Neuronal stem cell (in vitro differentiated cells): ENCODE results near the gene SYT8.
A peak's percentile ranks its signal among the peaks of the same experiment; 100 is the strongest.
"Not testable (repeated sequence)": the region's sequence is repeated elsewhere in the genome, so short reads cannot be mapped to it uniquely, and the experiment has no call there.

Experiments
- DNase-seq: peaks from one replicate; pipeline ENCODE4 v3.0.0-alpha.2; 2013; ENCODE audit warnings: low spot score
- H2AFZ ChIP-seq: one replicate; pipeline ENCODE4 v1.6.1; 2013; ENCODE audit warnings: mild to moderate bottlenecking, low read length, inconsistent platforms
- H2AK5ac ChIP-seq: 2 replicates; pipeline ENCODE4 v1.6.1; 2013; ENCODE audit warnings: low read depth, mild to moderate bottlenecking, inconsistent platforms, low read length, moderate library complexity, mixed read lengths
- H2BK120ac ChIP-seq: 2 replicates; pipeline ENCODE4 v1.6.1; 2013; ENCODE audit warnings: low read depth, mild to moderate bottlenecking, inconsistent platforms, low read length, moderate library complexity, mixed read lengths
- H2BK12ac ChIP-seq: one replicate; pipeline ENCODE4 v1.6.1; 2013; ENCODE audit warnings: low read length, inconsistent platforms
- H2BK15ac ChIP-seq: 2 replicates; pipeline ENCODE4 v1.6.1; 2013; ENCODE audit warnings: mild to moderate bottlenecking, low read length, inconsistent platforms, mixed read lengths
- H2BK5ac ChIP-seq: one replicate; pipeline ENCODE4 v1.6.1; 2013; ENCODE audit warnings: inconsistent platforms, mild to moderate bottlenecking, low read length, moderate library complexity
- H3K14ac ChIP-seq: one replicate; pipeline ENCODE4 v1.6.1; 2013; ENCODE audit warnings: low read length, inconsistent platforms
- H3K18ac ChIP-seq: 2 replicates; pipeline ENCODE4 v1.6.1; 2013; ENCODE audit warnings: low read length, inconsistent platforms
- H3K23ac ChIP-seq: 2 replicates; pipeline ENCODE4 v1.6.1; 2013; ENCODE audit warnings: low read depth, mild to moderate bottlenecking, mixed read lengths, low read length, inconsistent platforms; ENCODE audit not compliant: poor library complexity
- H3K27ac ChIP-seq: replicated peaks from 3 replicates; pipeline ENCODE4 v1.5.1; 2013; ENCODE audit warnings: low read length, inconsistent platforms
- H3K27me3 ChIP-seq, 3 experiments: 2 replicates each; pipeline ENCODE4 v1.6.1; 2013; ENCODE audit warnings: low read length in 3 of 3, mild to moderate bottlenecking in 2 of 3, inconsistent platforms in 1 of 3, low read depth in 1 of 3, mixed read lengths in 1 of 3, moderate library complexity in 1 of 3; ENCODE audit not compliant: control insufficient read depth in 3 of 3, insufficient read depth in 3 of 3
- H3K36me3 ChIP-seq, 2 donors: replicated peaks in 1 of 2; 2 replicates each; pipeline ENCODE4 v1.6.1; 2013; ENCODE audit warnings: low read length in 2 of 2; ENCODE audit not compliant: control insufficient read depth in 2 of 2, insufficient read depth in 2 of 2
- H3K4ac ChIP-seq: 2 replicates; pipeline ENCODE4 v1.6.1; 2013; ENCODE audit warnings: inconsistent platforms, mild to moderate bottlenecking, low read length, moderate library complexity
- H3K4me1 ChIP-seq, 2 donors: 1 replicate in 1 of 2; 2 replicates in 1 of 2; pipeline ENCODE4 v1.6.1; 2013; ENCODE audit warnings: low read length in 2 of 2, low read depth in 1 of 2; ENCODE audit not compliant: control insufficient read depth in 2 of 2, insufficient read depth in 1 of 2
- H3K4me2 ChIP-seq: one replicate; pipeline ENCODE4 v1.6.1; 2013; ENCODE audit warnings: mild to moderate bottlenecking, low read length, inconsistent platforms; ENCODE audit not compliant: insufficient read depth, poor library complexity, severe bottlenecking
- H3K4me3 ChIP-seq, 2 donors: 2 replicates each; pipeline ENCODE4 v1.5.1; 2013; ENCODE audit warnings: low read length in 2 of 2, mild to moderate bottlenecking in 2 of 2, inconsistent platforms in 1 of 2, moderate library complexity in 1 of 2
- H3K79me1 ChIP-seq: one replicate; pipeline ENCODE4 v1.6.1; 2013; ENCODE audit warnings: low read depth, mild to moderate bottlenecking, inconsistent platforms, low read length, moderate library complexity
- H3K9ac ChIP-seq: one replicate; pipeline ENCODE4 v1.6.1; 2013; ENCODE audit warnings: mild to moderate bottlenecking, low read depth, low read length, inconsistent platforms; ENCODE audit not compliant: poor library complexity
- H3K9me3 ChIP-seq, 2 donors: replicated peaks in 1 of 2; 2 replicates each; pipeline versions ENCODE3 to v1.6.1; 2013; ENCODE audit warnings: low read length in 2 of 2, mild to moderate bottlenecking in 2 of 2, inconsistent platforms in 1 of 2, low read depth in 1 of 2, mixed read lengths in 1 of 2, moderate library complexity in 1 of 2; ENCODE audit not compliant: control insufficient read depth in 2 of 2, insufficient read depth in 1 of 2
- H4K8ac ChIP-seq: one replicate; pipeline ENCODE4 v1.6.1; 2013; ENCODE audit warnings: low read depth, mild to moderate bottlenecking, inconsistent platforms, low read length, moderate library complexity
- H4K91ac ChIP-seq: one replicate; pipeline ENCODE4 v1.6.1; 2013; ENCODE audit warnings: low read length, low read depth, mild to moderate bottlenecking, inconsistent platforms; ENCODE audit not compliant: poor library complexity
- WGBS, 2 donors: extraction: QIAGEN DNeasy Blood & Tissue Kit; methylation state at CpG; one replicate each; pipeline ENCODE4 v1.1.7; 2013; ENCODE audit warnings: missing lambda C conversion rate in 2 of 2, mixed read lengths in 1 of 2; ENCODE audit not compliant: insufficient read length in 2 of 2, insufficient replicate concordance in 1 of 2; ENCODE audit errors: extremely low coverage in 2 of 2; 5-methylcytosine and 5-hydroxymethylcytosine counted together

SYT8 gene

GRCh38 chr11:1883346-1884302 is 48.8 kb downstream of the SYT8 start:
- no peak overlapping the region for H3K4ac ChIP-seq
- WGBS, 2 donors: no CpG with 5 or more reads among the region's 14 CpGs

DNA sequence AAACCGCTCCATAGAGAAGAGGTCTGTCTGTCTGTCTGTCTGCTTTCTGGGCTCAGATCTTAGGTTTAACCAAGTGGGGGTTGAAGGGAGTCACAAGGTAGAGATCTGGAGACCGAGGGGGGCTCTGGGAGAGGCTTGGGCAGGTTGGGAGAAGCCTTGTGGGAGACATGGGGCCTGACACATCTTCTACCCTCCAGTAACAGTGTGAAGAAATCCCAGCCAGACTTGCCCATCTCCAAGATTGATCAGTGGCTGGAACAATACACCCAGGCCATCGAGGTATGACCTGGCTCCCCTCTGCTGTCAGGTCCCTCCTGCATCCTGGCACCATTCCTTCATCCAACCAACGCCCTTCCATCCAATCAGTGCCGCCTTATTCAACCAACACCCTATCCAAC is 49.5 kb downstream of the SYT8 start:
- H3K36me3 ChIP-seq: no peaks in the 10 kb centered on the region
- H4K8ac ChIP-seq: no peak overlapping the region
- H2BK120ac ChIP-seq: no peak overlapping the region
- no peak overlapping the region for H3K4me2 ChIP-seq
- H2AK5ac ChIP-seq: no peak overlapping the region
- DNase-seq: no peak
- H3K18ac ChIP-seq: no peak overlapping the region
- no peak overlapping the region for H2BK12ac ChIP-seq
- WGBS, 2 donors: no CpG with 5 or more reads among the region's 5 CpGs
- peaks cover 0 to 20% (median 5%) of the 10 kb centered on the region in 3 experiments for H3K27me3 ChIP-seq
- no peak overlapping the region for H3K4ac ChIP-seq
- H2BK5ac ChIP-seq: no peak overlapping the region
- H4K91ac ChIP-seq: no peak overlapping the region
- H3K4me1 ChIP-seq: peaks cover 0 to 4% of the 10 kb centered on the region in 2 donors
- H3K9ac ChIP-seq: no peak overlapping the region
- H3K23ac ChIP-seq: no peak overlapping the region
- no peak overlapping the region for H3K4me3 ChIP-seq
- H3K79me1 ChIP-seq: no peaks in the 10 kb centered on the region
- no peak overlapping the region for H3K14ac ChIP-seq
- no peaks in the 10 kb centered on the region for H3K9me3 ChIP-seq
- H2AFZ ChIP-seq: no peak overlapping the region
- no peak overlapping the region for H3K27ac ChIP-seq
- H2BK15ac ChIP-seq: no peak overlapping the region

More at GRCh38 chr11:1883346-1884302, 48.8 kb downstream of the SYT8 start:
- Histone ChIP-seq H3K9ac (no peak overlapping the region), H2BK5ac (peak overlapping the region; percentile 88), H3K36me3 (no peaks in the 10 kb centered on the region), H3K23ac (no peak overlapping the region), H3K14ac (no peak overlapping the region), H3K4me1 (peaks cover 0 to 4% of the 10 kb centered on the region in 2 donors), H3K4me3 (peak overlapping the region in 1 of 2 donors; percentile 33), H2AK5ac (peak overlapping the region; percentile 97), H3K27ac (no peak overlapping the region), H3K18ac (peak overlapping the region; percentile 1), H2BK120ac (no peak overlapping the region), H4K91ac (peak overlapping the region; percentile 26), H2AFZ (no peak overlapping the region), H2BK15ac (peak overlapping the region; percentile 93), H3K4me2 (no peak overlapping the region), H3K9me3 (no peaks in the 10 kb centered on the region), H3K27me3 (peaks cover 0 to 17% (median 5%) of the 10 kb centered on the region in 3 experiments), H3K79me1 (no peaks in the 10 kb centered on the region), H4K8ac (no peak overlapping the region), H2BK12ac (peak overlapping the region; percentile 98)
- DNase-seq: no peak

DNA sequence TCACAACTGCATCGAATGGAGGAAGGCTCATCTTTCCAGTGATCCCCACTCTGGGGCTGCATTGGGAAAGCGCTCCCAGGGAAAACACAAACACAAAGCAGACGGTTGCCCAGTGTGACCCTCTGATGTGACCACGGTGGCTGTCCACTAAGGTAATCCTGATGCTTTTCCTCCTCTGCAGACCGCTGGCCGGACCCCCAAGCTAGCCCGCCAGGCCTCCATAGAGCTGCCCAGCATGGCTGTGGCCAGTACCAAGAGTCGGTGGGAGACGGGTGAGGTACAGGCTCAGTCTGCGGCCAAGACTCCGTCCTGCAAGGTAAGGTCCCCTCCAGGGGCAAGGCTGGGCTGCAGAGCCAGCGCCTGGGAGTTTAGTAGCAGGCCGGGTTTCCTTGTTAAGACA is 51.8 kb downstream of the SYT8 start:
- not testable (repeated sequence) for H2BK5ac ChIP-seq, H2BK12ac ChIP-seq, H4K91ac ChIP-seq, H3K79me1 ChIP-seq, H2AK5ac ChIP-seq, H3K4me3 ChIP-seq, DNase-seq, H3K4me2 ChIP-seq, H3K9ac ChIP-seq, H3K4ac ChIP-seq, H3K14ac ChIP-seq, H2AFZ ChIP-seq, H3K4me1 ChIP-seq, H3K36me3 ChIP-seq, H3K18ac ChIP-seq, H3K27ac ChIP-seq, H3K9me3 ChIP-seq, H2BK15ac ChIP-seq, H3K23ac ChIP-seq, H2BK120ac ChIP-seq, H4K8ac ChIP-seq
- no CpG with 5 or more reads among the region's 13 CpGs for WGBS, 2 donors
- peaks cover 0 to 27% (median 5%) of the 10 kb centered on the region in 3 experiments for H3K27me3 ChIP-seq
